K562 (cell line): Measurements from ENCODE around the gene EEFSEC. TPM values are rescaled to one million over a fixed set of nuclear protein-coding genes. Genes with fewer than 3 reads are reported as not detected.
A peak's percentile ranks its signal among the peaks of the same experiment; 100 is the strongest.

Experiments
- ATAC-seq: fragments of 200-7000 bp; cut with Tn5 transposase; 3 replicates; pipeline ENCODE4 v1.9.1; 2020; ENCODE audit warnings: moderate library complexity
- BruUV-seq: library from RNA; stranded (reverse); fragments of 400-500 nt; replicated peaks from 2 replicates; lab custom pipeline; 2021; lab: Mats Ljungman, UMichigan
- CTCF ChIA-PET: fragments of 300-600 bp; formaldehyde crosslinking; extraction: SDS; loops from one replicate; lab custom pipeline; 2021; ENCODE audit warnings: low intra/inter-chr PET ratio; lab: Yijun Ruan, JAX
- POLR2A ChIA-PET: fragments of 300-600, 350-650 bp; sonication (Branson Sonifier 250); formaldehyde crosslinking; extraction: SDS; loops from one replicate; lab custom pipeline; 2021; ENCODE audit warnings: antibody characterized with exemption, inconsistent platforms; lab: Yijun Ruan, JAX
- DNase-seq, 4 experiments: peaks; one replicate each; pipeline versions ENCODE4 v3.0.0 to v3.0.0-alpha.2; 2011 to 2018; ENCODE audit warnings: low spot score in 3 of 4, mixed read lengths in 3 of 4; ENCODE audit errors: extremely low read depth in 1 of 4
- FAIRE-seq: peaks from 2 replicates; lab custom pipeline; 2011; peaks lifted over from hg19 to GRCh38; lab: Jason Lieb, UNC
- H2AFZ ChIP-seq: 2 replicates; pipeline ENCODE4 v1.6.0; 2011; ENCODE audit warnings: low read depth, low read length, control low read depth, inconsistent platforms
- H3K27ac ChIP-seq: fragments of 200-600 bp; 3 replicates; pipeline ENCODE4 v1.8.0; 2011; ENCODE audit warnings: low read depth, mild to moderate bottlenecking, control low read depth, inconsistent platforms, low read length, moderate library complexity, mixed read lengths; ENCODE audit errors: extremely low read depth
- H3K27me3 ChIP-seq, 2 experiments: fragments of 300-600 bp in 1 of 2; 2 replicates in 1 of 2; 3 replicates in 1 of 2; pipeline versions ENCODE4 v1.6.0 to v1.8.0; 2011; ENCODE audit warnings: inconsistent platforms in 2 of 2, low read length in 2 of 2, mild to moderate bottlenecking in 1 of 2, mixed read lengths in 1 of 2, moderate library complexity in 1 of 2; ENCODE audit not compliant: control insufficient read depth in 2 of 2, insufficient read depth in 2 of 2
- H3K36me3 ChIP-seq: fragments of 300-600 bp; 3 replicates; pipeline ENCODE4 v1.8.0; 2011; ENCODE audit warnings: mild to moderate bottlenecking, low read length, inconsistent platforms; ENCODE audit not compliant: control insufficient read depth, insufficient read depth
- H3K4me1 ChIP-seq, 2 experiments: fragments of 200-600 bp in 1 of 2; replicated peaks in 1 of 2; 2 replicates in 1 of 2; 3 replicates in 1 of 2; pipeline versions ENCODE4 v1.5.1 to v1.8.0; 2011; ENCODE audit warnings: inconsistent platforms in 2 of 2, low read length in 2 of 2, mild to moderate bottlenecking in 1 of 2, mixed read lengths in 1 of 2, moderate library complexity in 1 of 2; ENCODE audit not compliant: control insufficient read depth in 2 of 2, insufficient read depth in 2 of 2
- H3K4me2 ChIP-seq: 2 replicates; pipeline ENCODE4 v1.6.1; 2011; ENCODE audit warnings: low read length, control low read depth, inconsistent platforms, mixed read lengths; ENCODE audit not compliant: insufficient read depth
- H3K4me3 ChIP-seq: fragments of 200-600 bp; sonication (generic), shearing (Covaris generic); 2 replicates; pipeline ENCODE4 v1.5.1; 2016; ENCODE audit warnings: control low read depth, inconsistent platforms
- H3K79me2 ChIP-seq: fragments of 200-600 bp; 3 replicates; pipeline ENCODE4 v1.8.0; 2011; ENCODE audit warnings: low read length, inconsistent platforms; ENCODE audit not compliant: control insufficient read depth, insufficient read depth
- H3K9ac ChIP-seq, 2 experiments: 2 replicates each; pipeline versions ENCODE4 v1.6.0 to v1.6.1; 2011; ENCODE audit warnings: low read depth in 2 of 2, low read length in 2 of 2, control low read depth in 1 of 2, inconsistent platforms in 1 of 2, mild to moderate bottlenecking in 1 of 2, mixed read lengths in 1 of 2; ENCODE audit not compliant: insufficient read depth in 1 of 2
- H3K9me1 ChIP-seq: one replicate; pipeline ENCODE4 v1.6.0; 2011; ENCODE audit warnings: inconsistent platforms, mild to moderate bottlenecking, low read length, moderate library complexity; ENCODE audit not compliant: control insufficient read depth, insufficient read depth
- H3K9me3 ChIP-seq: replicated peaks from 2 replicates; pipeline ENCODE4 v1.5.1; 2011; ENCODE audit warnings: low read depth, low read length, inconsistent platforms; ENCODE audit not compliant: control insufficient read depth, insufficient read depth
- H4K20me1 ChIP-seq: replicated peaks from 2 replicates; pipeline ENCODE4 v1.6.1; 2011; ENCODE audit warnings: low read length, inconsistent platforms, mixed read lengths; ENCODE audit not compliant: control insufficient read depth, insufficient read depth
- KAT7 ChIP-seq: sonication (generic); formaldehyde crosslinking; IDR thresholded peaks from 2 replicates; pipeline ENCODE4 v1.8.0; 2022; ENCODE audit warnings: missing genetic modification reagents, mild to moderate bottlenecking, borderline replicate concordance
- MEF2A ChIP-seq: IDR thresholded peaks from 2 replicates; pipeline ENCODE4 v1.6.1; 2011; ENCODE audit warnings: low read depth, mild to moderate bottlenecking, low read length, moderate library complexity; ENCODE audit not compliant: control insufficient read depth
- PHF8 ChIP-seq: fragments of 200-600 bp; sonication (generic); IDR thresholded peaks from 2 replicates; pipeline ENCODE4 v1.6.1; 2012; ENCODE audit warnings: mixed run types, mild to moderate bottlenecking, inconsistent platforms, low read length, moderate library complexity, borderline replicate concordance
- SOX6 ChIP-seq: fragments of 450-650 bp; IDR thresholded peaks from 2 replicates; pipeline ENCODE4 v1.6.1; 2014; ENCODE audit warnings: mild to moderate bottlenecking
- SPI1 ChIP-seq: IDR thresholded peaks from 2 replicates; pipeline ENCODE4 v1.6.1; 2011; ENCODE audit warnings: low read depth, low read length, control low read depth, borderline replicate concordance
- SREBF2 ChIP-seq: sonication (generic); formaldehyde crosslinking; IDR thresholded peaks from 2 replicates; pipeline ENCODE4 v1.4.0; 2020; ENCODE audit warnings: mild to moderate bottlenecking, missing genetic modification reagents
- ZNF165 ChIP-seq: fragments of 250-450 bp; sonication (Bioruptor Pico); IDR thresholded peaks from 2 replicates; pipeline ENCODE4 v1.4.0; 2020; ENCODE audit warnings: borderline replicate concordance
- ZNF76 ChIP-seq: fragments of 250-450 bp; sonication (Bioruptor Pico); IDR thresholded peaks from 2 replicates; pipeline ENCODE4 v1.4.0; 2020; ENCODE audit warnings: mild to moderate bottlenecking, moderate library complexity, borderline replicate concordance
- WGBS: fragments of 100-300 bp; shearing (Covaris generic); methylation state at CpG from one replicate; pipeline ENCODE4 v1.1.6; 2016; ENCODE audit warnings: low coverage, mixed read lengths; ENCODE audit not compliant: insufficient coverage; ENCODE audit errors: missing lambda C conversion rate; 5-methylcytosine and 5-hydroxymethylcytosine counted together
- in situ Hi-C: fragments of 300-500 bp; cut with MboI; formaldehyde crosslinking; loops from 4 replicates; pipeline ENCODE4 v1.15.0; 2018; ENCODE audit warnings: inconsistent platforms, mixed read lengths
- intact Hi-C: fragments of 100-400 bp; cut with micrococcal nuclease; formaldehyde crosslinking; loops from 2 replicates; pipeline ENCODE4 v1.14.2; 2022
- polyA plus RNA-seq, 8 experiments: library from polyadenylated mRNA; depleted of rRNA in 4 of 8; stranded (reverse) in 5 of 8; unstranded in 3 of 8; fragments of >200 nt; fragmentation: Nextera tagmentation in 2 of 8; fragmentation: Illumina TruSeq in 1 of 8; extraction: Ambion mirVana in 2 of 8; extraction: Trizol in 1 of 8; gene quantifications; 2 replicates each; pipeline versions ENCODE4 v1.2.1 to v1.2.3, GENCODE V29; 2011 to 2014; ENCODE audit warnings: inconsistent platforms in 1 of 8, missing spikeins in 1 of 8
- total RNA-seq, 7 experiments: library from RNA; depleted of rRNA in 6 of 7; stranded (reverse); fragments of >200 nt in 6 of 7; fragmentation: Illumina TruSeq in 2 of 7; extraction: Trizol in 2 of 7; gene quantifications; 2 replicates each; pipeline versions ENCODE4 v1.2.1 to v1.2.3, GENCODE V29; 2011 to 2021; ENCODE audit warnings: low replicate concordance in 1 of 7
- TF ChIP-seq, protein P1 (sequence below), 2 experiments: fragments of 450-650 bp; IDR thresholded peaks; 2 replicates each; pipeline ENCODE4 v1.6.1; 2016; ENCODE audit warnings: mild to moderate bottlenecking in 2 of 2, borderline replicate concordance in 1 of 2, low read depth in 1 of 2, moderate library complexity in 1 of 2
- TF ChIP-seq, protein P2 (sequence below): fragments of 200-800 bp; sonication (Bioruptor generic); IDR thresholded peaks from 2 replicates; pipeline ENCODE4 v1.6.1; 2017; ENCODE audit warnings: missing genetic modification characterization, missing compliant biosample characterization
- TF ChIP-seq, protein P3 (sequence below): sonication (generic); formaldehyde crosslinking; IDR thresholded peaks from 2 replicates; pipeline ENCODE4 v1.9.0; 2022; ENCODE audit warnings: mild to moderate bottlenecking, missing genetic modification reagents

EEFSEC gene
- total and polyA plus RNA-seq, 9 of the 15 experiments (the other 6 are each of a cell fraction or from before 2014, with no cell fraction given): 0.35 to 11.8 (median 7.7) TPM

DNA sequence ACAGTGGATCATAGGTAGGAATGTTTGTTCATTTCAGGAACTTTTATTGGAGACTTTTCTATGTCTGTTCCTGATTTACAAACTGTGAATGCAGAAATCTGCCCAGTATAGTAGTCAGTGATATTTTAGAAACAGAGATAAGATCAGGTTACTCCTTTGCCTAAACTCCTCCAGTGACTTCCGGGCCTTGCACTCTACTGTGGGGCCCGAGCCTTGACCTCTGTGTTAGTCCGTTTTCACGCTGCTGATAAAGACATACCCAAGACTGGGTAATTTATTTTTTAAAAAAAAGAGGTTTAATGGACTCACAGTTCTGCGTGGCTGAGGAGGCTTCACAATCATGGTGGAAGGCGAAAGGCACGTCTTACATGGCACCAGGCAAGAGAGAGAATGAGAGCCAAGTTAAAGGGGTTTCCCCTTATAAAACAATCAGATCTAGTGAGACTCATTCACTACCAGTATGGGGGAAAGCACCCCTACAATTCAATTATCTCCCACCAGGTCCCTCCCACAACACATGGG, 186.3 kb downstream of the EEFSEC start:
- POLR2A ChIA-PET: interaction anchor here (0.6 kb wide), 1 partner anchor 62 kb away, joined by 3 read pairs; no protein-coding TSS in a partner anchor
- H3K79me2 ChIP-seq: no peaks in the 10 kb centered on the region; the same call in 2 of the 3 replicates
- H3K9ac ChIP-seq: no peak overlapping the region; a peak in 1 of 4 replicates
- BruUV-seq: no TSS peak
- H3K27ac ChIP-seq: peak overlapping the region; percentile 66
- 0 out of 2 replicates have a peak overlapping the region, but pooled peaks have one; percentile 32 for H2AFZ ChIP-seq
- peak; percentile 85 for FAIRE-seq
- H3K4me3 ChIP-seq: no peak overlapping the region
- no peaks in the 10 kb centered on the region for H4K20me1 ChIP-seq
- ATAC-seq: peak; percentile 71
- CTCF ChIA-PET: no interaction called here
- H3K27me3 ChIP-seq: no peaks in the 10 kb centered on the region
- H3K4me2 ChIP-seq: no peak overlapping the region; the same call in 1 of the 2 replicates
- in situ Hi-C loops: no loop called here
- no peaks in the 10 kb centered on the region for H3K9me3 ChIP-seq
- peaks cover 34% of the 10 kb centered on the region in 2 experiments for H3K4me1 ChIP-seq
- peak; percentile 20 to 61 (median 35) for DNase-seq
- WGBS: 8% methylated on average over 7 of the region's 7 CpGs
- H3K9me1 ChIP-seq: peaks cover 2% of the 10 kb centered on the region
- intact Hi-C loops: no loop called here
- H3K36me3 ChIP-seq: peaks cover 9% of the 10 kb centered on the region; the same call in 2 of the 3 replicates
- TF ChIP-seq MEF2A (no peak), SREBF2 (no peak), ZNF76 (CRISPR knock-in tag) (no peak), ZNF165 (CRISPR knock-in tag) (no peak), PHF8 (no peak), KAT7 (CRISPR knock-in tag) (no peak), SOX6 (peak; percentile 15; the same call in 1 of the 2 replicates), SPI1 (no peak)
- TF ChIP-seq, protein P1, sequence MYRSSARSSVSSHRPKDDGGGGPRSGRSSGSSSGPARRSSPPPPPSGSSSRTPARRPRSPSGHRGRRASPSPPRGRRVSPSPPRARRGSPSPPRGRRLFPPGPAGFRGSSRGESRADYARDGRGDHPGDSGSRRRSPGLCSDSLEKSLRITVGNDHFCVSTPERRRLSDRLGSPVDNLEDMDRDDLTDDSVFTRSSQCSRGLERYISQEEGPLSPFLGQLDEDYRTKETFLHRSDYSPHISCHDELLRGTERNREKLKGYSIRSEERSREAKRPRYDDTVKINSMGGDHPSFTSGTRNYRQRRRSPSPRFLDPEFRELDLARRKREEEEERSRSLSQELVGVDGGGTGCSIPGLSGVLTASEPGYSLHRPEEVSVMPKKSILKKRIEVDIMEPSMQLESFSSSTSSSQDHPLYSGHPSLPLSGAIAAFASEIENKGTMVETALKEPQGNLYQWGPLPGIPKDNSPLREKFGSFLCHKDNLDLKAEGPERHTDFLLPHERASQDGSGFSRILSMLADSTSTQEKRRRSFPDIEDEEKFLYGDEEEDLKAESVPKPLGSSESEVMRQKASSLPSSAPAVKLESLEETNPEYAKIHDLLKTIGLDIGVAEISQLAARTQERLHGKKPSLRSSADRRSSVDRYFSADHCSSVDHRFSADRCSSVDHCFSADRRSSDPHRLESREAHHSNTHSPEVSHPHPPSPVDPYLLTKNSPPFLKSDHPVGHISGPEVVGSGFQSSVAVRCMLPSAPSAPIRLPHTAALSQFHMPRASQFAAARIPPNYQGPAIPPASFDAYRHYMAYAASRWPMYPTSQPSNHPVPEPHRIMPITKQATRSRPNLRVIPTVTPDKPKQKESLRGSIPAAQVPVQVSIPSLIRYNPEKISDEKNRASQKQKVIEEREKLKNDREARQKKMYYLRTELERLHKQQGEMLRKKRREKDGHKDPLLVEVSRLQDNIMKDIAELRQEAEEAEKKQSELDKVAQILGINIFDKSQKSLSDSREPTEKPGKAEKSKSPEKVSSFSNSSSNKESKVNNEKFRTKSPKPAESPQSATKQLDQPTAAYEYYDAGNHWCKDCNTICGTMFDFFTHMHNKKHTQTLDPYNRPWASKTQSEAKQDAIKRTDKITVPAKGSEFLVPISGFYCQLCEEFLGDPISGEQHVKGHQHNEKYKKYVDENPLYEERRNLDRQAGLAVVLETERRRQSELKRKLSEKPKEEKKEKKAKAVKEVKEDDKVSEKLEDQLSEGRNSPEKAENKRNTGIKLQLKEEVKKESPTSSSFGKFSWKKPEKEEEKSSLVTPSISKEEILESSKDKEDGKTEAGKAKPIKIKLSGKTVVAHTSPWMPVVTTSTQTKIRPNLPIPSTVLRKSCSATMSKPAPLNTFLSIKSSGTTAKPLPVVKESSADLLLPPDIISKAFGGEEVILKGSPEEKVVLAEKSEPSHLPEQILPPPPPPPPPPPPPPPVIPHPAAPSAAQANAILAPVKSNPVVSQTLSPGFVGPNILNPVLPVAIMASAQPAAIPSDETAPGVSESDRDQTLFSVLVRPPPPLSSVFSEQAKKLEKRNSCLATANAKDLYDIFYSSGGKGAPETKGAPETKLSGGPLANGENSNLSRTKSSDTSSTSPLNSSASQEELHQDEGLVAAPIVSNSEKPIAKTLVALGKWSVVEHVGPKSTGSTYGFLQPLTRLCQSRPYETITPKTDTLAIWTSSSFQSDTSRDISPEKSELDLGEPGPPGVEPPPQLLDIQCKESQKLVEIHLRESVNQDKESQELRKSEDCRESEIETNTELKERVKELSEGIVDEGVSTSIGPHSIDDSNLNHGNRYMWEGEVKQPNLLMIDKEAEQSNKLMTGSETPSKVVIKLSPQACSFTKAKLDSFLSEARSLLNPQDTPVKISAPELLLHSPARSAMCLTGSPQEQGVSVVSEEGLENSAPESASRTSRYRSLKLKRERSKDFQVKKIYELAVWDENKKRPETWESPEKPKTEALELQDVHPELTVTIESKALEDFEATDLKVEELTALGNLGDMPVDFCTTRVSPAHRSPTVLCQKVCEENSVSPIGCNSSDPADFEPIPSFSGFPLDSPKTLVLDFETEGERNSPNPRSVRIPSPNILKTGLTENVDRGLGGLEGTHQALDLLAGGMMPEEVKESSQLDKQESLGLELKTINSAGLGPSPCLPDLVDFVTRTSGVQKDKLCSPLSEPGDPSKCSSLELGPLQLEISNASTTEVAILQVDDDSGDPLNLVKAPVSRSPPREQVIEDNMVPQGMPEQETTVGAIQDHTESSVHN (IDR thresholded peaks at IDR 0.05; ENCODE audit: borderline replicate concordance in 1 of 2, low read depth in 1 of 2): peak in 1 of 2 experiments; percentile 44; a peak in 1 of 4 replicates
- TF ChIP-seq, protein P2, sequence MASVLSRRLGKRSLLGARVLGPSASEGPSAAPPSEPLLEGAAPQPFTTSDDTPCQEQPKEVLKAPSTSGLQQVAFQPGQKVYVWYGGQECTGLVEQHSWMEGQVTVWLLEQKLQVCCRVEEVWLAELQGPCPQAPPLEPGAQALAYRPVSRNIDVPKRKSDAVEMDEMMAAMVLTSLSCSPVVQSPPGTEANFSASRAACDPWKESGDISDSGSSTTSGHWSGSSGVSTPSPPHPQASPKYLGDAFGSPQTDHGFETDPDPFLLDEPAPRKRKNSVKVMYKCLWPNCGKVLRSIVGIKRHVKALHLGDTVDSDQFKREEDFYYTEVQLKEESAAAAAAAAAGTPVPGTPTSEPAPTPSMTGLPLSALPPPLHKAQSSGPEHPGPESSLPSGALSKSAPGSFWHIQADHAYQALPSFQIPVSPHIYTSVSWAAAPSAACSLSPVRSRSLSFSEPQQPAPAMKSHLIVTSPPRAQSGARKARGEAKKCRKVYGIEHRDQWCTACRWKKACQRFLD: peak; percentile 35; the same call in 1 of the 2 replicates
- TF ChIP-seq, protein P3, sequence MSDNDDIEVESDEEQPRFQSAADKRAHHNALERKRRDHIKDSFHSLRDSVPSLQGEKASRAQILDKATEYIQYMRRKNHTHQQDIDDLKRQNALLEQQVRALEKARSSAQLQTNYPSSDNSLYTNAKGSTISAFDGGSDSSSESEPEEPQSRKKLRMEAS: no peak
